ENCODE results near the gene HIPK3. TPM values are rescaled to one million over a fixed set of nuclear protein-coding genes. Genes with fewer than 3 reads are reported as not detected.
A peak's percentile ranks its signal among the peaks of the same experiment; 100 is the strongest.

HIPK3 gene
- total and polyA plus RNA-seq, 10 of the 15 experiments (the other 5 are each of a cell fraction or from before 2014, with no cell fraction given) = 3.4 to 26.5 (median 13.6) TPM

DNA sequence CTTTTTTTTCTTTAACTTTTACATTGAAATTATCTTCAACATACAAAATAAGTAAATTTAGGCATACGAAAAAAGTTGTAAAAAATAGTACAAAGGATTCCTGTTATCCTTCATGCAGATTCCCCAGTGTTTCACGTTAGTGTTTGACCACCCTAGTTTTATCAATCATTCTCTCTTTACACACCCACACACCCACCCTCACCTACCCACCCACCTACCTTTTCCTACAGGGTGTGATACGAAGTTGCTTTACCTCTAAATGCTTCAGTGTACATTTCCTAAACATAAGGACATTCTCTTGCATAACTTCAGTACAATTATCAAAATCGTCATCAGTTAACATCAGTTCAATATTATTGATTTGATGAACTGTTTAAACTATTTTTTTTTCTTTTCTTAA, 37.0 kb downstream of the HIPK3 start (continued):
- TF ChIP-seq PAX5 (IDR thresholded peaks at IDR 0.05; ENCODE audit: borderline replicate concordance, low read depth, low read length) (no peak), ZBTB11 (CRISPR knock-in tag; IDR thresholded peaks at IDR 0.05) (no peak), BRCA1 (IDR thresholded peaks at IDR 0.05; ENCODE audit: low read depth, low read length) (no peak), TCF12 (IDR thresholded peaks at IDR 0.05; ENCODE audit: low read depth, low read length) (no peak)
- TF ChIP-seq, protein P1, sequence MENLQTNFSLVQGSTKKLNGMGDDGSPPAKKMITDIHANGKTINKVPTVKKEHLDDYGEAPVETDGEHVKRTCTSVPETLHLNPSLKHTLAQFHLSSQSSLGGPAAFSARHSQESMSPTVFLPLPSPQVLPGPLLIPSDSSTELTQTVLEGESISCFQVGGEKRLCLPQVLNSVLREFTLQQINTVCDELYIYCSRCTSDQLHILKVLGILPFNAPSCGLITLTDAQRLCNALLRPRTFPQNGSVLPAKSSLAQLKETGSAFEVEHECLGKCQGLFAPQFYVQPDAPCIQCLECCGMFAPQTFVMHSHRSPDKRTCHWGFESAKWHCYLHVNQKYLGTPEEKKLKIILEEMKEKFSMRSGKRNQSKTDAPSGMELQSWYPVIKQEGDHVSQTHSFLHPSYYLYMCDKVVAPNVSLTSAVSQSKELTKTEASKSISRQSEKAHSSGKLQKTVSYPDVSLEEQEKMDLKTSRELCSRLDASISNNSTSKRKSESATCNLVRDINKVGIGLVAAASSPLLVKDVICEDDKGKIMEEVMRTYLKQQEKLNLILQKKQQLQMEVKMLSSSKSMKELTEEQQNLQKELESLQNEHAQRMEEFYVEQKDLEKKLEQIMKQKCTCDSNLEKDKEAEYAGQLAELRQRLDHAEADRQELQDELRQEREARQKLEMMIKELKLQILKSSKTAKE (IDR thresholded peaks at IDR 0.05; ENCODE audit: low read depth, poor library complexity, severe bottlenecking) = no peak

- in situ Hi-C loops (cut with MboI) = no loop called here
- H3K36me3 ChIP-seq (ENCODE audit: control insufficient read depth in 2 of 2, insufficient read depth in 2 of 2, low read length in 1 of 2) = peaks cover 0 to 3% of the 10 kb centered on the region in 2 experiments; a peak in 1 of 4 replicates
- RAD21 ChIA-PET (ENCODE audit: unreplicated experiment) = no interaction called here
- peaks cover 2% of the 10 kb centered on the region; the same call in 2 of the 3 replicates for H3K9me3 ChIP-seq (replicated peaks; ENCODE audit: control insufficient read depth, insufficient read depth, low read length)
- H3K4me2 ChIP-seq (ENCODE audit: control insufficient read depth, insufficient read depth) = no peak overlapping the region
- peaks cover 32% of the 10 kb centered on the region for H3K79me2 ChIP-seq (ENCODE audit: control insufficient read depth, insufficient read depth, low read length)
- BruUV-seq (replicated peaks) = no TSS peak
- H3K9ac ChIP-seq (ENCODE audit: control insufficient read depth, insufficient read depth, low read length) = no peak overlapping the region
- SMC1A ChIA-PET (ENCODE audit: uncharacterized antibody, unreplicated experiment) = interaction anchor here (1.1 to 1.5 kb wide), 3 partner anchors 9 to 41 kb away, joined by 3 to 4 read pairs (median 3); no protein-coding TSS in a partner anchor
- no peak overlapping the region for H3K4me3 ChIP-seq
- H3K27me3 ChIP-seq (replicated peaks in 1 of 2; ENCODE audit: control insufficient read depth in 2 of 2, insufficient read depth in 2 of 2, low read length in 1 of 2) = no peaks in the 10 kb centered on the region
- intact Hi-C loops (cut with micrococcal nuclease; ENCODE audit: unreplicated experiment) = no loop called here
- H2AFZ ChIP-seq (ENCODE audit: control insufficient read depth, low read depth, low read length) = no peak overlapping the region
- no peaks in the 10 kb centered on the region for H4K20me1 ChIP-seq (ENCODE audit: control insufficient read depth, insufficient read depth)
- CTCF ChIA-PET = interaction anchor here (1.4 kb wide), 1 partner anchor 139 kb away, joined by 4 read pairs; no protein-coding TSS in a partner anchor
- WGBS (ENCODE audit: insufficient coverage, insufficient replicate concordance, low lambda C conversion rate, missing lambda C conversion rate) = 92% methylated on average over 8 of the region's 8 CpGs
- H3K4me1 ChIP-seq (ENCODE audit: control insufficient read depth, insufficient read depth, low read length) = no peaks in the 10 kb centered on the region; the same call in 1 of the 2 replicates
- ATAC-seq = no peak
- no peak for FAIRE-seq
- POLR2A ChIA-PET = no interaction called here
- H3K27ac ChIP-seq (ENCODE audit: control insufficient read depth, insufficient read depth) = no peak overlapping the region
- no peak for DNase-seq (ENCODE audit: low read depth, low spot score)
- TF ChIP-seq, protein P2, sequence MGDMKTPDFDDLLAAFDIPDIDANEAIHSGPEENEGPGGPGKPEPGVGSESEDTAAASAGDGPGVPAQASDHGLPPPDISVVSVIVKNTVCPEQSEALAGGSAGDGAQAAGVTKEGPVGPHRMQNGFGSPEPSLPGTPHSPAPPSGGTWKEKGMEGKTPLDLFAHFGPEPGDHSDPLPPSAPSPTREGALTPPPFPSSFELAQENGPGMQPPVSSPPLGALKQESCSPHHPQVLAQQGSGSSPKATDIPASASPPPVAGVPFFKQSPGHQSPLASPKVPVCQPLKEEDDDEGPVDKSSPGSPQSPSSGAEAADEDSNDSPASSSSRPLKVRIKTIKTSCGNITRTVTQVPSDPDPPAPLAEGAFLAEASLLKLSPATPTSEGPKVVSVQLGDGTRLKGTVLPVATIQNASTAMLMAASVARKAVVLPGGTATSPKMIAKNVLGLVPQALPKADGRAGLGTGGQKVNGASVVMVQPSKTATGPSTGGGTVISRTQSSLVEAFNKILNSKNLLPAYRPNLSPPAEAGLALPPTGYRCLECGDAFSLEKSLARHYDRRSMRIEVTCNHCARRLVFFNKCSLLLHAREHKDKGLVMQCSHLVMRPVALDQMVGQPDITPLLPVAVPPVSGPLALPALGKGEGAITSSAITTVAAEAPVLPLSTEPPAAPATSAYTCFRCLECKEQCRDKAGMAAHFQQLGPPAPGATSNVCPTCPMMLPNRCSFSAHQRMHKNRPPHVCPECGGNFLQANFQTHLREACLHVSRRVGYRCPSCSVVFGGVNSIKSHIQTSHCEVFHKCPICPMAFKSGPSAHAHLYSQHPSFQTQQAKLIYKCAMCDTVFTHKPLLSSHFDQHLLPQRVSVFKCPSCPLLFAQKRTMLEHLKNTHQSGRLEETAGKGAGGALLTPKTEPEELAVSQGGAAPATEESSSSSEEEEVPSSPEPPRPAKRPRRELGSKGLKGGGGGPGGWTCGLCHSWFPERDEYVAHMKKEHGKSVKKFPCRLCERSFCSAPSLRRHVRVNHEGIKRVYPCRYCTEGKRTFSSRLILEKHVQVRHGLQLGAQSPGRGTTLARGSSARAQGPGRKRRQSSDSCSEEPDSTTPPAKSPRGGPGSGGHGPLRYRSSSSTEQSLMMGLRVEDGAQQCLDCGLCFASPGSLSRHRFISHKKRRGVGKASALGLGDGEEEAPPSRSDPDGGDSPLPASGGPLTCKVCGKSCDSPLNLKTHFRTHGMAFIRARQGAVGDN (IDR thresholded peaks at IDR 0.05) = peak; percentile 52
- TF ChIP-seq HDAC6 (IDR thresholded peaks at IDR 0.05; ENCODE audit: unreplicated experiment) (no peak), SP1 (IDR thresholded peaks at IDR 0.05; ENCODE audit: low read depth, low read length) (no peak), GABPA (IDR thresholded peaks at IDR 0.05; ENCODE audit: low read depth) (no peak)
These were observed 37.6 kb downstream of the HIPK3 start for GRCh38 chr11:33294797-33295196.
